Naive thymus-derived CD4-positive, alpha-beta T cell (primary cell): ENCODE measurements around the gene NFATC3. TPM values are rescaled to one million over a fixed set of nuclear protein-coding genes. Genes with fewer than 3 reads are reported as not detected.

ENCODE experiments used
- ATAC-seq: fragments of 150-1000 bp; cut with Tn5 transposase; 2 replicates; pipeline ENCODE4 v1.10.0; 2021; ENCODE audit warnings: mild to moderate bottlenecking, moderate library complexity
- CTCF ChIA-PET: fragments of 350-600 bp; sonication (Branson Sonifier 250); formaldehyde crosslinking; loops from one replicate; lab custom pipeline; 2021; ENCODE audit warnings: antibody characterized with exemption; lab: Charles Lee
- POLR2A ChIA-PET: fragments of 350-600 bp; sonication (Branson Sonifier 250); formaldehyde crosslinking; loops from one replicate; lab custom pipeline; 2021; ENCODE audit warnings: antibody characterized with exemption, inconsistent platforms; lab: Charles Lee
- DNase-seq, 9 donors: peaks; one replicate each; pipeline versions ENCODE4 v3.0.0 to v3.0.0-alpha.2; 2020 to 2022; ENCODE audit warnings: mixed read lengths in 1 of 9
- H3K27ac ChIP-seq: one replicate; pipeline ENCODE4 v1.7.0; 2013; ENCODE audit warnings: mild to moderate bottlenecking, low read depth, low read length, moderate library complexity
- H3K27me3 ChIP-seq, 2 donors: one replicate each; pipeline ENCODE4 v1.7.0; 2013; ENCODE audit warnings: low read length in 2 of 2, mild to moderate bottlenecking in 2 of 2, moderate library complexity in 2 of 2; ENCODE audit not compliant: control insufficient read depth in 2 of 2, insufficient read depth in 2 of 2
- H3K36me3 ChIP-seq, 3 experiments: 1 replicate in 2 of 3; 2 replicates in 1 of 3; pipeline ENCODE4 v1.7.0; 2013; ENCODE audit warnings: low read length in 3 of 3, mild to moderate bottlenecking in 3 of 3, moderate library complexity in 1 of 3; ENCODE audit not compliant: insufficient read depth in 3 of 3, control insufficient read depth in 2 of 3
- H3K4me1 ChIP-seq, 2 donors: one replicate each; pipeline ENCODE4 v1.7.0; 2013; ENCODE audit warnings: low read length in 2 of 2, mild to moderate bottlenecking in 2 of 2, moderate library complexity in 1 of 2; ENCODE audit not compliant: control insufficient read depth in 2 of 2, insufficient read depth in 2 of 2
- H3K4me3 ChIP-seq: 2 replicates; pipeline ENCODE4 v1.7.0; 2013; ENCODE audit warnings: mild to moderate bottlenecking, low read length
- H3K9me3 ChIP-seq, 3 experiments: 1 replicate in 2 of 3; 2 replicates in 1 of 3; pipeline ENCODE4 v1.7.0; 2013; ENCODE audit warnings: low read length in 3 of 3; ENCODE audit not compliant: control insufficient read depth in 2 of 3
- H3K27ac Mint-ChIP-seq, 9 donors: one replicate each; pipeline ENCODE4 v1.8.0; 2020 to 2022; ENCODE audit warnings: mixed read lengths in 9 of 9, mild to moderate bottlenecking in 8 of 9, moderate library complexity in 5 of 9, inconsistent platforms in 2 of 9
- H3K27me3 Mint-ChIP-seq, 5 donors: one replicate each; pipeline ENCODE4 v1.8.0; 2021 to 2022; ENCODE audit warnings: mixed read lengths in 5 of 5, mild to moderate bottlenecking in 1 of 5
- H3K36me3 Mint-ChIP-seq, 5 donors: one replicate each; pipeline ENCODE4 v1.8.0; 2020 to 2022; ENCODE audit warnings: mixed read lengths in 5 of 5, mild to moderate bottlenecking in 3 of 5, inconsistent platforms in 1 of 5
- H3K4me1 Mint-ChIP-seq, 7 donors: one replicate each; pipeline ENCODE4 v1.8.0; 2020 to 2022; ENCODE audit warnings: mixed read lengths in 7 of 7, mild to moderate bottlenecking in 3 of 7, inconsistent platforms in 1 of 7
- H3K4me3 Mint-ChIP-seq, 10 donors: one replicate each; pipeline ENCODE4 v1.8.0; 2020 to 2022; ENCODE audit warnings: mild to moderate bottlenecking in 10 of 10, mixed read lengths in 10 of 10, moderate library complexity in 6 of 10, inconsistent platforms in 2 of 10
- H3K9me3 Mint-ChIP-seq, 11 donors: one replicate each; pipeline ENCODE4 v1.8.0; 2020 to 2022; ENCODE audit warnings: mixed read lengths in 11 of 11, mild to moderate bottlenecking in 4 of 11, inconsistent platforms in 1 of 11, moderate library complexity in 1 of 11
- intact Hi-C, 2 donors: fragments of 100-400 bp; cut with micrococcal nuclease; formaldehyde crosslinking; loops; one replicate each; pipeline ENCODE4 v1.15.1; 2023
- polyA plus RNA-seq, 2 donors: library from polyadenylated mRNA; unstranded; fragments of 300-500 nt; fragmentation: Illumina TruSeq; gene quantifications; one replicate each; pipeline ENCODE4 v1.2.3, GENCODE V29; 2021
- total RNA-seq, 6 experiments: library from RNA in 5 of 6; stranded (reverse) in 5 of 6; gene quantifications; 1 replicate in 5 of 6; 2 replicates in 1 of 6; pipeline ENCODE4 v1.2.3 and lab custom pipeline; 2021 to 2026

Gene NFATC3
- total and polyA plus RNA-seq, 7 experiments from 2014 or later, result 75.8 to 151 (median 121) TPM

DNA sequence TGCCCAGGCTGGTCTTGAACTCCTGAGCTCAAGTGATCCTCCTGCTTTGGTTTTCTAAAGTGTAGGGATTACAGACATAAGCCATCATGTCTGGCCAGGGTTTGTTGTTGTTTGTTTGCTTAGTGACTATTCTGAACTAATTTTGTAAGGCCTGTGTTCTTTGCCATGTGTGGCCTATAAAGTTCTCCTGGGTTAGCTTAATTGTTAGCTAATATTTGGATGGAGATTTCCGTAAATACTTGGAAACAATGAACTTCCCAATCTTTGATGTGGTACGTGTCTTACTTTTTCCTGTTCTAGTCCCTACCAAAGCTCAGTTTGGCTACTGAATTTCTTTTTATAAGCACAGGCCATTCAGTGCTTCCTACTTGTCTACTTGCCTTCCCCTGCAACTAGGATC, 37.2 kb upstream of the NFATC3 start:
- H3K27ac Mint-ChIP-seq, result no peak overlapping the region
- intact Hi-C loops, result loop anchor here in 1 of 2 donors (10.0 kb wide), 1 partner anchor 383 kb away; the partner anchor contains the start of genes ACD, C16orf86, ENKD1 and PARD6A

GRCh38 chr16:68049449-68049848, 35.7 kb upstream of the NFATC3 start:
- ChIA-PET CTCF (no interaction called here), POLR2A (no interaction called here)
- ATAC-seq, result peak; percentile 40
- Mint-ChIP-seq H3K4me3 (no peak overlapping the region), H3K9me3 (no peaks in the 10 kb centered on the region), H3K4me1 (peaks cover 4 to 9% (median 7%) of the 10 kb centered on the region in 7 donors), H3K27ac (no peak overlapping the region), H3K36me3 (peaks cover 6 to 39% (median 18%) of the 10 kb centered on the region in 5 donors), H3K27me3 (no peaks in the 10 kb centered on the region)
- Histone ChIP-seq H3K27me3 (no peaks in the 10 kb centered on the region), H3K36me3 (peaks cover 0 to 20% (median 0%) of the 10 kb centered on the region in 3 experiments), H3K4me1 (no peaks in the 10 kb centered on the region), H3K27ac (no peak overlapping the region), H3K4me3 (no peak overlapping the region), H3K9me3 (no peaks in the 10 kb centered on the region)
- DNase-seq, result no peak
- intact Hi-C loops, result loop anchor here in 1 of 2 donors (10.0 kb wide), 1 partner anchor 385 kb away; the partner anchor contains the start of genes ACD, C16orf86, ENKD1 and PARD6A

More for the DNA sequence above, 37.2 kb upstream of the NFATC3 start:
- no peak for DNase-seq
- Histone ChIP-seq H3K36me3 (peaks cover 0 to 10% (median 0%) of the 10 kb centered on the region in 3 experiments), H3K27ac (no peak overlapping the region), H3K4me1 (no peaks in the 10 kb centered on the region), H3K9me3 (no peaks in the 10 kb centered on the region), H3K27me3 (no peaks in the 10 kb centered on the region), H3K4me3 (no peak overlapping the region)
- Mint-ChIP-seq H3K36me3 (peaks cover 0 to 27% (median 18%) of the 10 kb centered on the region in 5 donors), H3K27me3 (no peaks in the 10 kb centered on the region), H3K4me1 (peaks cover 4 to 12% (median 7%) of the 10 kb centered on the region in 7 donors), H3K4me3 (no peak overlapping the region), H3K9me3 (no peaks in the 10 kb centered on the region)
- CTCF ChIA-PET, result interaction anchor here (0.7 to 1.6 kb wide), 3 partner anchors 23 to 180 kb away, joined by 3 to 4 read pairs (median 3); no protein-coding TSS in a partner anchor
- ATAC-seq, result no peak
- POLR2A ChIA-PET, result interaction anchor here (1.2 kb wide), 2 partner anchors 8 to 45 kb away, joined by 4 to 6 read pairs; no protein-coding TSS in a partner anchor

DNA sequence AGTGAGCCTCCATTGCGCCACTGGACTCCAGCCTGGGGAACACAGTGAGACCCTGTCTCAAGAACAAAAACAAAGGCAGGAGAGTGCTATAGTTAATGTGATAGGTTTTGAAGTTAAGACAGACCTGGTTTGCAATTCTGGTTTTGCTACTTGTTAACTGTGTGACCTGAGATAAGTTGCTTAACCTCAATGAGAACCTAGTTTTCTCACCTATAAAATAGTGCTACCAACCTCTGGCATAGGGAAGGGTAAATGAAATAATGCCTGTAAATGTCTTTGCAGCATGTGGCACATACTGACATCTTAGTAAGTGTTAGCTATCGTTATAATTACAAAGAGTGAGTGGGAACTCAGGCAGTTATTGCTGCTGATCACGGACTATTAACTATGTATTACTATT, 29.8 kb upstream of the NFATC3 start:
- Histone ChIP-seq H3K27me3 (no peaks in the 10 kb centered on the region), H3K36me3 (peaks cover 0 to 23% (median 0%) of the 10 kb centered on the region in 3 experiments), H3K9me3 (no peaks in the 10 kb centered on the region), H3K4me1 (peaks cover 0 to 15% of the 10 kb centered on the region in 2 donors), H3K4me3 (no peak overlapping the region), H3K27ac (no peak overlapping the region)
- POLR2A ChIA-PET, result interaction anchor here (1.0 kb wide), 1 partner anchor 10 kb away, joined by 3 read pairs; no protein-coding TSS in a partner anchor
- Mint-ChIP-seq H3K4me3 (no peak overlapping the region), H3K36me3 (peaks cover 9 to 53% (median 21%) of the 10 kb centered on the region in 5 donors), H3K9me3 (no peaks in the 10 kb centered on the region), H3K4me1 (peaks cover 7 to 28% (median 12%) of the 10 kb centered on the region in 7 donors), H3K27me3 (no peaks in the 10 kb centered on the region), H3K27ac (no peak overlapping the region)
- no peak for ATAC-seq
- intact Hi-C loops, result no loop called here
- DNase-seq, result no peak
- CTCF ChIA-PET, result no interaction called here

- Histone ChIP-seq H3K27me3 (no peaks in the 10 kb centered on the region), H3K4me3 (no peak overlapping the region), H3K27ac (no peak overlapping the region), H3K4me1 (peaks cover 25 to 54% of the 10 kb centered on the region in 2 donors), H3K9me3 (no peaks in the 10 kb centered on the region), H3K36me3 (peaks cover 0 to 11% (median 0%) of the 10 kb centered on the region in 3 experiments)
- peaks cover 37 to 68% (median 50%) of the 10 kb centered on the region in 7 donors for H3K4me1 Mint-ChIP-seq
- no peak for ATAC-seq
- peak overlapping the region in 1 of 10 donors; percentile 23 for H3K4me3 Mint-ChIP-seq
- intact Hi-C loops, result loop anchor here in 1 of 2 donors (5.0 kb wide), 1 partner anchor 538 kb away; no protein-coding TSS in a partner anchor
- ChIA-PET POLR2A (interaction anchor here (1.6 to 17.2 kb wide), 2 partner anchors 10 to 24 kb away, joined by 5 to 300 read pairs; partner anchors contain the start of gene NFATC3), CTCF (interaction anchor here (0.7 to 1.2 kb wide), 2 partner anchors 10 to 16 kb away, joined by 3 read pairs; no protein-coding TSS in a partner anchor)
- peaks cover 9 to 46% (median 28%) of the 10 kb centered on the region in 5 donors for H3K36me3 Mint-ChIP-seq
- H3K27me3 Mint-ChIP-seq, result no peaks in the 10 kb centered on the region
- no peak for DNase-seq
- H3K9me3 Mint-ChIP-seq, result no peaks in the 10 kb centered on the region
- H3K27ac Mint-ChIP-seq, result peak overlapping the region; percentile 1 to 62 (median 24)
Observed at GRCh38 chr16:68059804-68060203, 25.4 kb upstream of the NFATC3 start.

GRCh38 chr16:68061396-68061795, 23.8 kb upstream of the NFATC3 start:
- peak overlapping the region in 3 of 10 donors; percentile 16 to 56 (median 49) for H3K4me3 Mint-ChIP-seq
- peaks cover 45 to 73% (median 65%) of the 10 kb centered on the region in 7 donors for H3K4me1 Mint-ChIP-seq
- ChIA-PET POLR2A (interaction anchor here (0.6 to 17.2 kb wide), 6 partner anchors 9 to 63 kb away, joined by 3 to 300 read pairs (median 4); partner anchors contain the start of gene NFATC3), CTCF (interaction anchor here (0.6 to 6.0 kb wide), 4 partner anchors 21 to 59 kb away, joined by 3 to 30 read pairs (median 3); partner anchors contain the start of gene NFATC3)
- H3K36me3 Mint-ChIP-seq, result peaks cover 6 to 41% (median 24%) of the 10 kb centered on the region in 5 donors
- Histone ChIP-seq H3K36me3 (peaks cover 0 to under 1% (median 0%) of the 10 kb centered on the region in 3 experiments), H3K9me3 (no peaks in the 10 kb centered on the region), H3K4me1 (peaks cover 41 to 70% of the 10 kb centered on the region in 2 donors), H3K27me3 (no peaks in the 10 kb centered on the region), H3K4me3 (no peak overlapping the region), H3K27ac (no peak overlapping the region)
- ATAC-seq (no peak), DNase-seq (no peak)
- intact Hi-C loops, result loop anchor here in 1 of 2 donors (5.0 kb wide), 1 partner anchor 539 kb away; no protein-coding TSS in a partner anchor
- H3K9me3 Mint-ChIP-seq, result no peaks in the 10 kb centered on the region
- no peaks in the 10 kb centered on the region for H3K27me3 Mint-ChIP-seq
- peak overlapping the region; percentile 59 to 84 (median 79) for H3K27ac Mint-ChIP-seq

DNA sequence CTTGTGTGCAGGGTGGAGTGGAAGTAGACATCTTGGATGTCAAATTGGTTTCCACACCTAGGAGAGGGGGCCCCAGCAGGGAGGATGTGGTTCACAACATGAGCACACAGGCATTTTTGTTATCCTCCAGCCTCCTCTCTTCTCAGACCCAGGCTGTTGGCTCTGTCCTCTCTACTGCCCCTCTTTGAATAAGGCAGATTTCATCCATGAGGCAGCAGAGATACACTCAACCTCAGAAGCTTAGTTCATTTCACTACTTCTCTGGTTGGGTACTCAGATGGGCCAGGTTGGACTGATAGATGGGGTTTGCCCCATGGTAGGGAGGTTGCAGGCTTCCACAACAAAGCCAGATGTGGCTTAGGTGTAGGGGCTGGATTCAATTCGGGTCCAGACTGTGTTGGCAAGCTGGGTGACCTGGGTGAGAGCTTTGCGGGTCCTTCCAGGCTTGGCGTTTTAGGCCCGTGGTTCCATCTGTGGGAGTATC, 22.2 kb upstream of the NFATC3 start:
- peak; percentile 71 for ATAC-seq
- H3K36me3 ChIP-seq, result no peaks in the 10 kb centered on the region
- Mint-ChIP-seq H3K36me3 (peaks cover 6 to 45% (median 19%) of the 10 kb centered on the region in 5 donors), H3K4me3 (peak overlapping the region; percentile 25 to 62 (median 49)), H3K27ac (peak overlapping the region; percentile 41 to 87 (median 83)), H3K9me3 (no peaks in the 10 kb centered on the region), H3K4me1 (peaks cover 52 to 83% (median 75%) of the 10 kb centered on the region in 7 donors), H3K27me3 (no peaks in the 10 kb centered on the region)
- peaks cover 45 to 72% of the 10 kb centered on the region in 2 donors for H3K4me1 ChIP-seq
- peak in 5 of 9 donors; percentile 34 to 49 (median 38) for DNase-seq
- peak overlapping the region; percentile 25 for H3K27ac ChIP-seq
- H3K4me3 ChIP-seq, result peak overlapping the region; percentile 14
- intact Hi-C loops, result loop anchor here in 1 of 2 donors (5.0 kb wide), 1 partner anchor 541 kb away; no protein-coding TSS in a partner anchor
- ChIA-PET POLR2A (interaction anchor here (0.8 to 17.2 kb wide), 6 partner anchors 9 to 211 kb away, joined by 3 to 300 read pairs (median 6); partner anchors contain the start of genes DPEP2 and NFATC3), CTCF (interaction anchor here (1.4 to 6.0 kb wide), 6 partner anchors 17 to 246 kb away, joined by 4 to 30 read pairs (median 14); partner anchors contain the start of genes NFATC3 and NRN1L)
- no peaks in the 10 kb centered on the region for H3K27me3 ChIP-seq
- H3K9me3 ChIP-seq, result no peaks in the 10 kb centered on the region
